Activated T-helper 2 cell treated with anti-CD3 and anti-CD28 coated beads, Interferon-gamma antibody, Interleukin-2, Interleukin-4, amounts not matched to agents 10 μg/mL and 5 μg/mL and 100 μg/mL, durations not matched to agents 14 hours and 24 hours and 36 hours (primary cell): ENCODE results near the gene CDH22. TPM values are rescaled to one million over a fixed set of nuclear protein-coding genes. Genes with fewer than 3 reads are reported as not detected.

Experiments
- DNase-seq: peaks from one replicate; pipeline ENCODE4 v3.0.0; 2021; ENCODE audit warnings: low spot score
- H3K27ac Mint-ChIP-seq: one replicate; pipeline ENCODE4 v1.8.0; 2021; ENCODE audit warnings: mixed read lengths
- H3K27me3 Mint-ChIP-seq: one replicate; pipeline ENCODE4 v1.8.0; 2021; ENCODE audit warnings: low read depth, mixed read lengths
- H3K36me3 Mint-ChIP-seq: one replicate; pipeline ENCODE4 v1.8.0; 2021; ENCODE audit warnings: low read depth, mixed read lengths
- H3K4me1 Mint-ChIP-seq: one replicate; pipeline ENCODE4 v1.8.0; 2021; ENCODE audit warnings: low read depth, mixed read lengths
- H3K4me3 Mint-ChIP-seq: one replicate; pipeline ENCODE4 v1.8.0; 2021; ENCODE audit warnings: low read depth, mild to moderate bottlenecking, moderate library complexity, mixed read lengths
- H3K9me3 Mint-ChIP-seq: one replicate; pipeline ENCODE4 v1.8.0; 2021; ENCODE audit warnings: mixed read lengths
- intact Hi-C: fragments of 100-400 bp; cut with micrococcal nuclease; formaldehyde crosslinking; loops from one replicate; pipeline ENCODE4 v1.15.1; 2023
- total RNA-seq: library from RNA; stranded (reverse); gene quantifications from 2 replicates; pipeline ENCODE4 v1.2.3, GENCODE V29; 2022

CDH22 gene
- total RNA-seq, 1 donor from 2014 or later: not detected

GRCh38 chr20:46171476-46171875, 136.8 kb downstream of the CDH22 start:
- Mint-ChIP-seq H3K4me1 (no peaks in the 10 kb centered on the region), H3K27me3 (peaks cover 36% of the 10 kb centered on the region), H3K36me3 (no peaks in the 10 kb centered on the region), H3K27ac (no peak overlapping the region), H3K4me3 (no peak overlapping the region), H3K9me3 (no peaks in the 10 kb centered on the region)
- intact Hi-C loops: no loop called here
- DNase-seq: no peak

GRCh38 chr20:46169245-46170171, 138.8 kb downstream of the CDH22 start:
- Mint-ChIP-seq H3K27ac (no peak overlapping the region), H3K27me3 (peaks cover 20% of the 10 kb centered on the region), H3K36me3 (no peaks in the 10 kb centered on the region), H3K9me3 (no peaks in the 10 kb centered on the region), H3K4me1 (no peaks in the 10 kb centered on the region), H3K4me3 (no peak overlapping the region)
- intact Hi-C loops: no loop called here
- no peak for DNase-seq

- intact Hi-C loops: no loop called here
- Mint-ChIP-seq H3K27ac (no peak overlapping the region), H3K4me1 (no peaks in the 10 kb centered on the region), H3K4me3 (no peak overlapping the region), H3K9me3 (no peaks in the 10 kb centered on the region), H3K36me3 (no peaks in the 10 kb centered on the region), H3K27me3 (peaks cover 13% of the 10 kb centered on the region)
- no peak for DNase-seq
Observed at GRCh38 chr20:46168438-46168837, 139.9 kb downstream of the CDH22 start.

- Mint-ChIP-seq H3K4me1 (no peaks in the 10 kb centered on the region), H3K27ac (no peak overlapping the region), H3K36me3 (no peaks in the 10 kb centered on the region), H3K4me3 (no peak overlapping the region), H3K27me3 (peaks cover 4% of the 10 kb centered on the region), H3K9me3 (no peaks in the 10 kb centered on the region)
- DNase-seq: no peak
- intact Hi-C loops: no loop called here
Observed at GRCh38 chr20:46167080-46167479, 141.2 kb downstream of the CDH22 start.

- Mint-ChIP-seq H3K4me3 (no peak overlapping the region), H3K27ac (no peak overlapping the region), H3K27me3 (no peaks in the 10 kb centered on the region), H3K4me1 (no peaks in the 10 kb centered on the region), H3K9me3 (no peaks in the 10 kb centered on the region), H3K36me3 (no peaks in the 10 kb centered on the region)
- DNase-seq: no peak
- intact Hi-C loops: no loop called here
Observed at GRCh38 chr20:46164254-46164653, 144.0 kb downstream of the CDH22 start.

- intact Hi-C loops: no loop called here
- H3K4me3 Mint-ChIP-seq: no peak overlapping the region
- no peak for DNase-seq
- peaks cover 2% of the 10 kb centered on the region for H3K27me3 Mint-ChIP-seq
- no peak overlapping the region for H3K27ac Mint-ChIP-seq
- H3K4me1 Mint-ChIP-seq: no peaks in the 10 kb centered on the region
- no peaks in the 10 kb centered on the region for H3K9me3 Mint-ChIP-seq
- H3K36me3 Mint-ChIP-seq: no peaks in the 10 kb centered on the region
Observed at GRCh38 chr20:46161921-46162320, 146.4 kb downstream of the CDH22 start.

GRCh38 chr20:46160661-46161060, 147.6 kb downstream of the CDH22 start:
- H3K4me1 Mint-ChIP-seq: no peaks in the 10 kb centered on the region
- no peak overlapping the region for H3K27ac Mint-ChIP-seq
- no peaks in the 10 kb centered on the region for H3K9me3 Mint-ChIP-seq
- no peak overlapping the region for H3K4me3 Mint-ChIP-seq
- intact Hi-C loops: no loop called here
- H3K27me3 Mint-ChIP-seq: peaks cover 2% of the 10 kb centered on the region
- no peaks in the 10 kb centered on the region for H3K36me3 Mint-ChIP-seq
- DNase-seq: no peak

GRCh38 chr20:46159101-46159897, 149.0 kb downstream of the CDH22 start:
- no peak overlapping the region for H3K4me3 Mint-ChIP-seq
- H3K27ac Mint-ChIP-seq: no peak overlapping the region
- DNase-seq: no peak
- H3K36me3 Mint-ChIP-seq: no peaks in the 10 kb centered on the region
- peaks cover 5% of the 10 kb centered on the region for H3K27me3 Mint-ChIP-seq
- H3K9me3 Mint-ChIP-seq: no peaks in the 10 kb centered on the region
- intact Hi-C loops: no loop called here
- H3K4me1 Mint-ChIP-seq: no peaks in the 10 kb centered on the region

GRCh38 chr20:46158476-46158987, 149.8 kb downstream of the CDH22 start:
- peaks cover 5% of the 10 kb centered on the region for H3K27me3 Mint-ChIP-seq
- intact Hi-C loops: no loop called here
- no peaks in the 10 kb centered on the region for H3K36me3 Mint-ChIP-seq
- H3K4me3 Mint-ChIP-seq: no peak overlapping the region
- H3K27ac Mint-ChIP-seq: no peak overlapping the region
- H3K9me3 Mint-ChIP-seq: no peaks in the 10 kb centered on the region
- no peaks in the 10 kb centered on the region for H3K4me1 Mint-ChIP-seq
- no peak for DNase-seq

- DNase-seq: no peak
- intact Hi-C loops: no loop called here
- H3K9me3 Mint-ChIP-seq: no peaks in the 10 kb centered on the region
- peaks cover 5% of the 10 kb centered on the region for H3K27me3 Mint-ChIP-seq
- H3K36me3 Mint-ChIP-seq: no peaks in the 10 kb centered on the region
- no peak overlapping the region for H3K27ac Mint-ChIP-seq
- no peak overlapping the region for H3K4me3 Mint-ChIP-seq
- no peaks in the 10 kb centered on the region for H3K4me1 Mint-ChIP-seq
Observed at GRCh38 chr20:46157625-46158024, 150.7 kb downstream of the CDH22 start.

- intact Hi-C loops: no loop called here
- Mint-ChIP-seq H3K27me3 (peaks cover 5% of the 10 kb centered on the region), H3K36me3 (no peaks in the 10 kb centered on the region)
Observed at GRCh38 chr20:46157076-46157592, 151.2 kb downstream of the CDH22 start.

GRCh38 chr20:46156065-46156464, 152.2 kb downstream of the CDH22 start:
- H3K4me1 Mint-ChIP-seq: no peaks in the 10 kb centered on the region
- H3K4me3 Mint-ChIP-seq: no peak overlapping the region
- no peak for DNase-seq
- peaks cover 5% of the 10 kb centered on the region for H3K27me3 Mint-ChIP-seq
- H3K27ac Mint-ChIP-seq: no peak overlapping the region
- no peaks in the 10 kb centered on the region for H3K36me3 Mint-ChIP-seq
- H3K9me3 Mint-ChIP-seq: no peaks in the 10 kb centered on the region
- intact Hi-C loops: no loop called here

More at GRCh38 chr20:46157076-46157592, 151.2 kb downstream of the CDH22 start:
- H3K27ac Mint-ChIP-seq: no peak overlapping the region
- DNase-seq: no peak
- no peaks in the 10 kb centered on the region for H3K4me1 Mint-ChIP-seq
- H3K4me3 Mint-ChIP-seq: no peak overlapping the region
- H3K9me3 Mint-ChIP-seq: no peaks in the 10 kb centered on the region

- DNase-seq: no peak
- no peaks in the 10 kb centered on the region for H3K36me3 Mint-ChIP-seq
- intact Hi-C loops: no loop called here
- no peak overlapping the region for H3K27ac Mint-ChIP-seq
- no peaks in the 10 kb centered on the region for H3K4me1 Mint-ChIP-seq
- H3K27me3 Mint-ChIP-seq: peaks cover 5% of the 10 kb centered on the region
- no peaks in the 10 kb centered on the region for H3K9me3 Mint-ChIP-seq
- no peak overlapping the region for H3K4me3 Mint-ChIP-seq
Observed at GRCh38 chr20:46154796-46155195, 153.5 kb downstream of the CDH22 start.
